Ishikawa (cell line): ENCODE data around the gene LPP.

ENCODE experiments used
- CEBPB ChIP-seq: IDR thresholded peaks from 2 replicates; pipeline ENCODE4 v1.6.1; 2012
- CREB1 ChIP-seq: IDR thresholded peaks from 2 replicates; pipeline ENCODE4 v1.6.1; 2012; ENCODE audit warnings: low read depth
- EGR1 ChIP-seq: IDR thresholded peaks from 2 replicates; pipeline ENCODE4 v1.6.1; 2012
- EP300 ChIP-seq: IDR thresholded peaks from 2 replicates; pipeline ENCODE4 v1.6.1; 2012; ENCODE audit warnings: borderline replicate concordance
- FOXM1 ChIP-seq: IDR thresholded peaks from 2 replicates; pipeline ENCODE4 v1.6.1; 2012; ENCODE audit warnings: low read depth, borderline replicate concordance
- NFIC ChIP-seq: IDR thresholded peaks from 2 replicates; pipeline ENCODE4 v1.6.1; 2012
- RAD21 ChIP-seq: IDR thresholded peaks from 2 replicates; pipeline ENCODE4 v1.6.1; 2012; ENCODE audit warnings: low read depth
- TAF1 ChIP-seq: IDR thresholded peaks from 2 replicates; pipeline ENCODE4 v1.6.1; 2012; ENCODE audit warnings: low read depth, mild to moderate bottlenecking
- TCF12 ChIP-seq: IDR thresholded peaks from 2 replicates; pipeline ENCODE4 v1.6.1; 2012; ENCODE audit warnings: low read depth
- TEAD4 ChIP-seq: IDR thresholded peaks from 2 replicates; pipeline ENCODE4 v1.6.1; 2012
- YY1 ChIP-seq: IDR thresholded peaks from 2 replicates; pipeline ENCODE4 v1.6.1; 2012; ENCODE audit warnings: low read depth
- ZBTB7A ChIP-seq: IDR thresholded peaks from 2 replicates; pipeline ENCODE4 v1.6.1; 2012; ENCODE audit warnings: low read depth
- TF ChIP-seq, protein P1 (sequence below): IDR thresholded peaks from 2 replicates; pipeline ENCODE4 v1.6.1; 2012; ENCODE audit warnings: low read depth, mild to moderate bottlenecking
- TF ChIP-seq, protein P2 (sequence below): IDR thresholded peaks from 2 replicates; pipeline ENCODE4 v1.6.1; 2012
- TF ChIP-seq, protein P3 (sequence below): IDR thresholded peaks from 2 replicates; pipeline ENCODE4 v1.6.1; 2012

The LPP gene, protein sequence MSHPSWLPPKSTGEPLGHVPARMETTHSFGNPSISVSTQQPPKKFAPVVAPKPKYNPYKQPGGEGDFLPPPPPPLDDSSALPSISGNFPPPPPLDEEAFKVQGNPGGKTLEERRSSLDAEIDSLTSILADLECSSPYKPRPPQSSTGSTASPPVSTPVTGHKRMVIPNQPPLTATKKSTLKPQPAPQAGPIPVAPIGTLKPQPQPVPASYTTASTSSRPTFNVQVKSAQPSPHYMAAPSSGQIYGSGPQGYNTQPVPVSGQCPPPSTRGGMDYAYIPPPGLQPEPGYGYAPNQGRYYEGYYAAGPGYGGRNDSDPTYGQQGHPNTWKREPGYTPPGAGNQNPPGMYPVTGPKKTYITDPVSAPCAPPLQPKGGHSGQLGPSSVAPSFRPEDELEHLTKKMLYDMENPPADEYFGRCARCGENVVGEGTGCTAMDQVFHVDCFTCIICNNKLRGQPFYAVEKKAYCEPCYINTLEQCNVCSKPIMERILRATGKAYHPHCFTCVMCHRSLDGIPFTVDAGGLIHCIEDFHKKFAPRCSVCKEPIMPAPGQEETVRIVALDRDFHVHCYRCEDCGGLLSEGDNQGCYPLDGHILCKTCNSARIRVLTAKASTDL

DNA sequence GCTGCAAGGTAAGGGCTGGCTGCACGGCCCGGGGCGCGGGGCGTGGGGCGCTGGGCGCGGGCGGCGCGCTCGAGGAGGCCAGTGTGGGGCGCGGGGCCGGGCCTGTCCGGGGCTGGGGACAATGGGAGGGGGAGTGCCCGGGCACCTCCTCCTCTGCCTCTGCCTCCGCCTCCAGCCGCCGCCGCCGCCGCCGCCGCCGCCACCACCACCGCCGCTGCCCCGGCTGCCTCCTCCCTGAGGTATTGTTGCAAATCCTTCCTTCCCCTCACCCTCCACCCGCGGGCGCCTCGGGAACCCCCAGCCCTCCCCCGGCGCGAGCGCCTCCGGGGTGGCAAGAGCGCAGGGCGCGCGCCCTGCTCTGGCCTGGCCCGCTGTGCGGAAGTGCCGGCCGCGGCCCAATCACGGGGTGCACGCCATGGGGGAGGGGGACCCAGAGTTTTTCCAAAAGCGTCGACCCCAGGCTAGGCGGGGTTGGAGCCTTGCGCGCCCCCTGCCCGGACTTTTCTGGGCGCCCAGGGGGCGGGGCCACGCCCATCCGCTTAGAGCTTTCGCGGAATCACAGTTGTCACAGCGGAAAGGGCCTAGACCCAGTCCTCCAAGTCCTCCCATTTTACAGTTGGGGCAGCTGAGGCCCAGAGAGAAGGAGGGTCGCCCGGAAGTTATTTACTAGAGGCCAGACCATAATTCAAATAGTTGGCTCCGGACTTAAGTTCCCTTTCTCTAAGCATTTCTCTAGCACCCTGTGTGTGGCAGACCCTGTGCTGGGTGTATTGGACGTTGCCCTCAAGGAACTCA, at the start of gene LPP:
TSS of gene LPP (plus strand) at position 144 of the 795 bp plus-strand sequence. CDS start 251,964 bp downstream, outside the sequence.
- TF ChIP-seq, protein P1, sequence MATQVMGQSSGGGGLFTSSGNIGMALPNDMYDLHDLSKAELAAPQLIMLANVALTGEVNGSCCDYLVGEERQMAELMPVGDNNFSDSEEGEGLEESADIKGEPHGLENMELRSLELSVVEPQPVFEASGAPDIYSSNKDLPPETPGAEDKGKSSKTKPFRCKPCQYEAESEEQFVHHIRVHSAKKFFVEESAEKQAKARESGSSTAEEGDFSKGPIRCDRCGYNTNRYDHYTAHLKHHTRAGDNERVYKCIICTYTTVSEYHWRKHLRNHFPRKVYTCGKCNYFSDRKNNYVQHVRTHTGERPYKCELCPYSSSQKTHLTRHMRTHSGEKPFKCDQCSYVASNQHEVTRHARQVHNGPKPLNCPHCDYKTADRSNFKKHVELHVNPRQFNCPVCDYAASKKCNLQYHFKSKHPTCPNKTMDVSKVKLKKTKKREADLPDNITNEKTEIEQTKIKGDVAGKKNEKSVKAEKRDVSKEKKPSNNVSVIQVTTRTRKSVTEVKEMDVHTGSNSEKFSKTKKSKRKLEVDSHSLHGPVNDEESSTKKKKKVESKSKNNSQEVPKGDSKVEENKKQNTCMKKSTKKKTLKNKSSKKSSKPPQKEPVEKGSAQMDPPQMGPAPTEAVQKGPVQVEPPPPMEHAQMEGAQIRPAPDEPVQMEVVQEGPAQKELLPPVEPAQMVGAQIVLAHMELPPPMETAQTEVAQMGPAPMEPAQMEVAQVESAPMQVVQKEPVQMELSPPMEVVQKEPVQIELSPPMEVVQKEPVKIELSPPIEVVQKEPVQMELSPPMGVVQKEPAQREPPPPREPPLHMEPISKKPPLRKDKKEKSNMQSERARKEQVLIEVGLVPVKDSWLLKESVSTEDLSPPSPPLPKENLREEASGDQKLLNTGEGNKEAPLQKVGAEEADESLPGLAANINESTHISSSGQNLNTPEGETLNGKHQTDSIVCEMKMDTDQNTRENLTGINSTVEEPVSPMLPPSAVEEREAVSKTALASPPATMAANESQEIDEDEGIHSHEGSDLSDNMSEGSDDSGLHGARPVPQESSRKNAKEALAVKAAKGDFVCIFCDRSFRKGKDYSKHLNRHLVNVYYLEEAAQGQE, result no peak
- peak; percentile 64; the same call in 1 of the 2 replicates for TF ChIP-seq EP300
- TF ChIP-seq TEAD4, result no peak; the same call in 1 of the 2 replicates
- TF ChIP-seq CREB1, result no peak
- no peak for TF ChIP-seq FOXM1
- no peak; the same call in 1 of the 2 replicates for TF ChIP-seq ZBTB7A
- TF ChIP-seq, protein P2, sequence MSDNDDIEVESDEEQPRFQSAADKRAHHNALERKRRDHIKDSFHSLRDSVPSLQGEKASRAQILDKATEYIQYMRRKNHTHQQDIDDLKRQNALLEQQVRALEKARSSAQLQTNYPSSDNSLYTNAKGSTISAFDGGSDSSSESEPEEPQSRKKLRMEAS, result peak; percentile 75
- no peak for TF ChIP-seq EGR1
- peak; percentile 24 for TF ChIP-seq TAF1
- no peak; the same call in 1 of the 2 replicates for TF ChIP-seq NFIC
- TF ChIP-seq YY1, result peak; percentile 26; the same call in 1 of the 2 replicates
- TF ChIP-seq, protein P3, sequence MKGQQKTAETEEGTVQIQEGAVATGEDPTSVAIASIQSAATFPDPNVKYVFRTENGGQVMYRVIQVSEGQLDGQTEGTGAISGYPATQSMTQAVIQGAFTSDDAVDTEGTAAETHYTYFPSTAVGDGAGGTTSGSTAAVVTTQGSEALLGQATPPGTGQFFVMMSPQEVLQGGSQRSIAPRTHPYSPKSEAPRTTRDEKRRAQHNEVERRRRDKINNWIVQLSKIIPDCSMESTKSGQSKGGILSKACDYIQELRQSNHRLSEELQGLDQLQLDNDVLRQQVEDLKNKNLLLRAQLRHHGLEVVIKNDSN, result peak; percentile 68
- TF ChIP-seq TCF12, result peak; percentile 80
- no peak for TF ChIP-seq RAD21
- no peak for TF ChIP-seq CEBPB

DNA sequence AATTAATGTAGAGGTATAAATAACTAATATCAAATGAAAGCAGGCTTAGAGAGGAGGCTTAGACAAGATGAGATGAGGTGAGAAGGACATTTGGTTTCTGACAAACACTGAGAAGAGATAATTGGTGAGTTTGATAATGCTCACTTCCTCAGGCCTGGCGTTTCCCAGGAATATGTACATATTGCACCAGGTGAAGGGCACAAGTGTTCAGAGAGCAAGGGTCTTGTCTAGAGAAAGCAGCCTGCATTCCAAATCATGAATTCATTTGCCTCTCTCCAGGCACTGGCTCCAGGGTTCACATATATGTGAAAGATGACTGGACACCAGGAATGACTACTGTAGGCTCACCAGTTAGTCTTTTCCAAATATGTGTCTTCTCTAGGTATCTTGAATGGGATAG, 48.0 kb upstream of the LPP start:
- TF ChIP-seq, protein P2, result no peak
- TF ChIP-seq, protein P3, result no peak
- TF ChIP-seq, protein P1, result no peak
- TF ChIP-seq EP300 (no peak), TCF12 (no peak), NFIC (no peak), EGR1 (no peak), CEBPB (no peak), YY1 (no peak), FOXM1 (no peak)

DNA sequence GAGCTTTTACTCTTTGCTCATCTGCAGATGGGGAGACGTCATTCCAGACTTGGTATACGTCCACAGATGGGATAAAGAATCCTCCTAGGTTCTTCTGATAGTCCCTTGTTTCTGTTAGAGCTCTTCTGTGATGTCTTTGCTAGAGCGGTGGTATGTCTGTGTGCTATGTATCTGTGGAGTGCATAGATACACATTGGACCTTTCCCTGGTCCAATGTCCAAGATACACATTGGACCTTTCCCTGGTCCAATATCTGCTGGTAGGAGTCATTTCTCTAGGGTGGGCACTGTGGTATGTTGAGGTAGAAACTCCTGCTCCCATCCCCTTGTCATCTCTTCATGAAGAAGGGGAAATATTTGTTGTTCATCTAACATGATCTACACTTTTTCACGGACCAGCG, 47.5 kb upstream of the LPP start:
- TF ChIP-seq, protein P3, result no peak
- no peak for TF ChIP-seq EGR1
- TF ChIP-seq, protein P2, result no peak
- TF ChIP-seq ZBTB7A, result no peak
- TF ChIP-seq YY1, result no peak
- TF ChIP-seq, protein P1, result no peak
- TF ChIP-seq TCF12, result no peak
- no peak for TF ChIP-seq RAD21
- no peak for TF ChIP-seq CREB1
- TF ChIP-seq FOXM1, result no peak
- TF ChIP-seq TEAD4, result no peak
